Glutamatergic neuron (in vitro differentiated cells): ENCODE measurements around the gene SELENOO. TPM values are rescaled to one million over a fixed set of nuclear protein-coding genes. Genes with fewer than 3 reads are reported as not detected.

Experiments used
- DNase-seq: peaks from one replicate; pipeline ENCODE4 v3.0.0; 2022
- H3K27ac Mint-ChIP-seq: one replicate; pipeline ENCODE4 v1.8.0; 2020; ENCODE audit warnings: mild to moderate bottlenecking, mixed read lengths, inconsistent platforms; ENCODE audit not compliant: unreplicated experiment
- H3K27me3 Mint-ChIP-seq: one replicate; pipeline ENCODE4 v1.8.0; 2020; ENCODE audit warnings: mild to moderate bottlenecking, moderate library complexity, mixed read lengths, inconsistent platforms; ENCODE audit not compliant: unreplicated experiment
- H3K36me3 Mint-ChIP-seq: one replicate; pipeline ENCODE4 v1.8.0; 2020; ENCODE audit warnings: mild to moderate bottlenecking, mixed read lengths, inconsistent platforms; ENCODE audit not compliant: unreplicated experiment
- H3K4me1 Mint-ChIP-seq: one replicate; pipeline ENCODE4 v1.8.0; 2020; ENCODE audit warnings: mild to moderate bottlenecking, low read depth, mixed read lengths, inconsistent platforms; ENCODE audit not compliant: unreplicated experiment
- H3K4me3 Mint-ChIP-seq: one replicate; pipeline ENCODE4 v1.8.0; 2020; ENCODE audit warnings: mild to moderate bottlenecking, mixed read lengths, inconsistent platforms; ENCODE audit not compliant: unreplicated experiment
- H3K9me3 Mint-ChIP-seq: one replicate; pipeline ENCODE4 v1.8.0; 2020; ENCODE audit warnings: mild to moderate bottlenecking, moderate library complexity, mixed read lengths, inconsistent platforms; ENCODE audit not compliant: unreplicated experiment
- total RNA-seq: library from RNA; stranded (reverse); fragmentation: NEBNext Ultra II Directional; extraction: Animal tissue kit (Norgen Biotek cat#: 25700); gene quantifications from one replicate; pipeline ENCODE4 v1.2.1, GENCODE V29; 2021; ENCODE audit not compliant: unreplicated experiment
- TF ChIP-seq, protein P1 (sequence below): fragments of 200-600 bp; sonication (generic); IDR thresholded peaks from one replicate; pipeline ENCODE4 v1.5.0; 2021; ENCODE audit not compliant: partially characterized antibody, unreplicated experiment

Gene SELENOO
- total RNA-seq, 1 donor from 2014 or later = 23.9 TPM

DNA sequence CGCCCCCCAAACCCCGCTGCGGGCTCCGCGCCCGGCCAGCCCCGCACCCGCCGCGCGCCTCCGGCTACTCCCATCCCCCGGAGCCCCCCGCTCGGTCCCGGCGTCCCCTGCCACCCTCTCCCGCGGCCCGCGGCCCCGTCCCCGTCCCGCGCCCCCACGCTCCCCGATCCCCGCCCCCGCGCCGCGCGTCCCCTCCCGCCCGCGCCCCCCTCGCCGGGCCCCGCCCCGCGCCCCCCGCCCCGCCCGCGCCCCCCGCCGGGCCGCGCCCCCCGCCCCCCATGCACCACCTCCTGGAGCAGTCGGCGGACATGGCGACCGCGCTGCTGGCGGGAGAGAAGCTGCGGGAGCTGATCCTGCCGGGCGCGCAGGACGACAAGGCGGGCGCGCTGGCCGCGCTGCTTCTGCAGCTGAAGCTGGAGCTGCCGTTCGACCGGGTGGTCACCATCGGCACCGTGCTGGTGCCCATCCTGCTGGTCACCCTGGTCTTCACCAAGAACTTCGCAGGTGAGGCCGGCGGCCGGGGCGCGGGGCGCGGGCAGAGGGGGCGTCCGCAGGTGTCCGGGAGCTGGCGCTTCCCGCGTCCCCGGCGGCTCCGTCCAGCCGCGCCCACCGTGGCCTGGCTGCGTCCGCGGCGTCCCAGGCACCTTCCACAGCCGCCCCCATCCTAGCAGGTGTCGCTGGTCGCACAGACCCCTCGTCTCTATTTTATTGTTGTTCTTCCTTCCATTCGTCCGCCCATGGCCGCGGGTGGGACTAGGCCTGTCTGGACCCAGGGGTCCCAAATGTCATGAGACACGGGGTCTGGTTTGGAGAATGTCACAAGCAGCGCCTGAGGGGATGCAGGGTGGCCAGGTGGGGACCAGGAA, 30.1 kb upstream of the SELENOO start, which contains the start of gene PANX2:
PANX2 (plus strand) TSS at position 279 of the 866 bp plus-strand sequence; CDS start at position 279, 0 bp downstream.
- Mint-ChIP-seq H3K36me3 (no peaks in the 10 kb centered on the region), H3K4me3 (peak within 1 kb of the TSS; percentile 86), H3K4me1 (no peaks in the 10 kb centered on the region), H3K27me3 (peaks cover 15% of the 10 kb centered on the region), H3K9me3 (peaks cover 10% of the 10 kb centered on the region), H3K27ac (no peak within 1 kb of the TSS)
- peak; percentile 63 for DNase-seq
- TF ChIP-seq, protein P1, sequence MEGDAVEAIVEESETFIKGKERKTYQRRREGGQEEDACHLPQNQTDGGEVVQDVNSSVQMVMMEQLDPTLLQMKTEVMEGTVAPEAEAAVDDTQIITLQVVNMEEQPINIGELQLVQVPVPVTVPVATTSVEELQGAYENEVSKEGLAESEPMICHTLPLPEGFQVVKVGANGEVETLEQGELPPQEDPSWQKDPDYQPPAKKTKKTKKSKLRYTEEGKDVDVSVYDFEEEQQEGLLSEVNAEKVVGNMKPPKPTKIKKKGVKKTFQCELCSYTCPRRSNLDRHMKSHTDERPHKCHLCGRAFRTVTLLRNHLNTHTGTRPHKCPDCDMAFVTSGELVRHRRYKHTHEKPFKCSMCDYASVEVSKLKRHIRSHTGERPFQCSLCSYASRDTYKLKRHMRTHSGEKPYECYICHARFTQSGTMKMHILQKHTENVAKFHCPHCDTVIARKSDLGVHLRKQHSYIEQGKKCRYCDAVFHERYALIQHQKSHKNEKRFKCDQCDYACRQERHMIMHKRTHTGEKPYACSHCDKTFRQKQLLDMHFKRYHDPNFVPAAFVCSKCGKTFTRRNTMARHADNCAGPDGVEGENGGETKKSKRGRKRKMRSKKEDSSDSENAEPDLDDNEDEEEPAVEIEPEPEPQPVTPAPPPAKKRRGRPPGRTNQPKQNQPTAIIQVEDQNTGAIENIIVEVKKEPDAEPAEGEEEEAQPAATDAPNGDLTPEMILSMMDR = no peak

DNA sequence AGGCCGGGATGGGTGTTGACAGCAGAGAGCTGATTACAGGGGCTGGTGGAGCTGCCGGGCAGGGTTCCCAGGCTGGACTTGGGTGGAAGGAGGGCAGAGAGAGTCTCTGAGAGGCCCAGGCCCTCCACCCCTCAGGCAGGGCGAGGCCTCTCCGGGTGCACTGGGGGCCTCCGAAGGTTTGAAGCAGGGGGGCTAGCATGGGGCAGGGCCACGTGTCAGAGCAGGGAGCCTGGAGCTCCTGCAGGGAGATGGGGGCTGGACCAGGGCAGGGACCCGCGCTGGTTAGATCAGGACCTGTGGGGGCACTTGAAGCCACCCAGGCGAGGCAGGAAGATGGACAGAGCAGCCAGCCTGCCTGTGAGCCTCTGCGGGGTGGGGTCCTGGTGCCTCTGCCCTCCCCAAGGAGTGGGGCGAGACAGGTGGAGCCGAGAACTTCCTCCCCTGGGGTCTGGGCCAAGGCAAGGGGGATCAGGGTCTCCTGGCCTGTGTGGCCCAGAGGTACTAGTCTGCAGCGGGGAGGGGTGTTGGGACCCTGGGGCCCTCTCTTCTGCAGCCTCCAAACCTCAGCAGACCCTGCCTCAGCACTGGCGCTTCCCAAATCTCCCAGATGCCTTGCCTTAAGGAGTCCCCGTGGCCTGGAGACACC, 29.4 kb upstream of the SELENOO start:
- peak overlapping the region; percentile 86 for H3K4me3 Mint-ChIP-seq
- TF ChIP-seq, protein P1 = no peak
- peaks cover 15% of the 10 kb centered on the region for H3K27me3 Mint-ChIP-seq
- H3K9me3 Mint-ChIP-seq = peaks cover 10% of the 10 kb centered on the region
- no peaks in the 10 kb centered on the region for H3K36me3 Mint-ChIP-seq
- H3K27ac Mint-ChIP-seq = no peak overlapping the region
- no peak for DNase-seq
- H3K4me1 Mint-ChIP-seq = peaks cover 3% of the 10 kb centered on the region

DNA sequence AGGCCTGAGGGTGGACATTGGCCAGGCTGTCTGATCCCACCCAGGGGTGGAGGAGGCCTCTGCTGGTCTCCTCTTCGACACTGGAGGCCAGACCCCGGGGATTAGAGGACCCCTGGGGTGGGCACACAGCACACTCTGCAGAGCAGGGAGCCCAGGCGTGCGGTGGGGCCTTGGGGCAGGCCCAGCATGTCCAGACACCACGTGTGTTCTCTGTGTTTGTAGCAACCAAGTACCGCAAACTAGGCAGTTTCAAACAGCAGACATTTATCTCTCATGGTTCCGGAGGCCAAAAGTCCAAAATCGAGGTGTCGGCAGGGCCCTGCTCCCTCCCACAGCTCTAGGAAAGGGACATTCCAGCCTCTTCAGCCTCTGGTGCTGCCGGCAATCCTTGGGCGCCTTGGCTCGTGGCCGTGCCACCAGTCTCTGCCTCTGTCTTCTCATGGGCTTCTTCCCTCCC, 28.8 kb upstream of the SELENOO start:
- H3K27me3 Mint-ChIP-seq = peaks cover 15% of the 10 kb centered on the region
- H3K36me3 Mint-ChIP-seq = no peaks in the 10 kb centered on the region
- peaks cover 10% of the 10 kb centered on the region for H3K9me3 Mint-ChIP-seq
- no peak overlapping the region for H3K4me3 Mint-ChIP-seq
- TF ChIP-seq, protein P1 = no peak
- DNase-seq = no peak
- H3K4me1 Mint-ChIP-seq = peaks cover 3% of the 10 kb centered on the region
- peak overlapping the region; percentile 28 for H3K27ac Mint-ChIP-seq

DNA sequence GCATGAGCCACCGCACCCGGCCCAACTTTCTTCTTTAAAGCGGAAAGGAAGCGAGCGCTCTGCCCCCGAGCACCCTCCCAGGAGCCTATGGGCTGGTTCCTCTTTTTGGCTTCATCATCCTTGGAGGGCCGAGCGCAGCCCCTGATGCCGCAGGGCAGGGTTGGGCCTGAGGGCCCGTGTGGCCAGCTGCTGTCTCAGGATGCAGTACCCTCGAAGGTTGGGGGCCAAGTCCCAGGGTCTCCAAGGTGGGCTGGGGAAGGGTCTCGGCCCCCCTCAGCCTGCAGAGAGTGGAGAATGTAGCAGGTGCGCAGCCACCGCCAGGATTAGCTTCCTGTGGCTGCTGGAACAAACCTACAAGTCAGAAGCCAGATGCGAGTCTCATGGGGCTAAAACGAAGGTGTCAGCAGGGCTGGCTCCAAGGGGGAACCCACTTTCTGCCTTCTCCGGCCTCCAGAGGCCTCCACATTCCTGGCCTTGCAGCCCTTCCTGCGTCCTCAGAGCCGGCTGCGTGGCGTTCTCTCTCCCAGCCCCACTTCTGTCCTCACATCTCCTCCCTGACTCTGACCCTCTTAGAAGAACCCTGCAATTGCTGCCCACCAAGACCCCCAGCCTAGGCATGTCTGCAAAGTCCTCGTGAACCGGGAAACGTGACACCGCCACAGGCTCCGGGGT, 27.4 kb upstream of the SELENOO start:
- TF ChIP-seq, protein P1 = no peak
- H3K27ac Mint-ChIP-seq = no peak overlapping the region
- no peaks in the 10 kb centered on the region for H3K36me3 Mint-ChIP-seq
- peaks cover 11% of the 10 kb centered on the region for H3K27me3 Mint-ChIP-seq
- peaks cover 7% of the 10 kb centered on the region for H3K9me3 Mint-ChIP-seq
- peaks cover 3% of the 10 kb centered on the region for H3K4me1 Mint-ChIP-seq
- DNase-seq = no peak
- no peak overlapping the region for H3K4me3 Mint-ChIP-seq
